Endodermal cell (in vitro differentiated cells): ENCODE measurements around the gene TOM1L2. TPM values are rescaled to one million over a fixed set of nuclear protein-coding genes. Genes with fewer than 3 reads are reported as not detected.

Experiments used
- DNase-seq: peaks from one replicate; pipeline ENCODE4 v3.0.0-alpha.2; 2017
- H3K27ac ChIP-seq: 2 replicates; pipeline ENCODE4 v1.5.1; 2013; ENCODE audit warnings: mild to moderate bottlenecking, low read depth, low read length, moderate library complexity
- H3K27me3 ChIP-seq: 2 replicates; pipeline ENCODE4 v1.6.1; 2013; ENCODE audit warnings: mild to moderate bottlenecking, low read length, moderate library complexity; ENCODE audit not compliant: insufficient read depth, control insufficient read depth, poor library complexity, severe bottlenecking
- H3K36me3 ChIP-seq: 2 replicates; pipeline ENCODE4 v1.7.0; 2013; ENCODE audit warnings: mild to moderate bottlenecking, low read length, moderate library complexity; ENCODE audit not compliant: control insufficient read depth, insufficient read depth
- H3K4me1 ChIP-seq: one replicate; pipeline ENCODE4 v1.7.0; 2013; ENCODE audit warnings: low read length; ENCODE audit not compliant: control insufficient read depth, insufficient read depth
- H3K4me3 ChIP-seq: 2 replicates; pipeline ENCODE4 v1.5.1; 2013; ENCODE audit warnings: mild to moderate bottlenecking, low read length, moderate library complexity
- H3K9ac ChIP-seq: 2 replicates; pipeline ENCODE4 v1.6.1; 2013; ENCODE audit warnings: mild to moderate bottlenecking, low read length, moderate library complexity; ENCODE audit not compliant: poor library complexity, severe bottlenecking; ENCODE audit errors: extremely low read depth
- H3K9me3 ChIP-seq: 2 replicates; pipeline ENCODE4 v1.6.1; 2013; ENCODE audit warnings: mild to moderate bottlenecking, low read length, moderate library complexity; ENCODE audit not compliant: control insufficient read depth
- H3K27ac Mint-ChIP-seq: 2 replicates; pipeline ENCODE4 v1.8.0; 2020; ENCODE audit warnings: mixed read lengths
- H3K27me3 Mint-ChIP-seq: 2 replicates; pipeline ENCODE4 v1.8.0; 2021; ENCODE audit warnings: mild to moderate bottlenecking, mixed read lengths; ENCODE audit not compliant: insufficient read depth
- H3K36me3 Mint-ChIP-seq: 2 replicates; pipeline ENCODE4 v1.8.0; 2020; ENCODE audit warnings: low read depth, mixed read lengths
- H3K4me1 Mint-ChIP-seq: 2 replicates; pipeline ENCODE4 v1.8.0; 2020; ENCODE audit warnings: mixed read lengths
- H3K4me3 Mint-ChIP-seq: 2 replicates; pipeline ENCODE4 v1.8.0; 2020; ENCODE audit warnings: mild to moderate bottlenecking, moderate library complexity, mixed read lengths
- H3K9me3 Mint-ChIP-seq: 2 replicates; pipeline ENCODE4 v1.8.0; 2020; ENCODE audit warnings: mild to moderate bottlenecking, mixed read lengths
- WGBS, 2 experiments: methylation state at CpG; one replicate each; pipeline versions ENCODE4 v1.1.5 to v1.1.7; 2013; ENCODE audit warnings: missing lambda C conversion rate in 2 of 2, mixed read lengths in 1 of 2; ENCODE audit not compliant: insufficient coverage in 1 of 2, insufficient read length in 1 of 2; 5-methylcytosine and 5-hydroxymethylcytosine counted together
- total RNA-seq, 2 donors: library from RNA; stranded (reverse); fragmentation: NEBNext Ultra II Directional in 1 of 2; extraction: Animal tissue kit (Norgen Biotek cat#: 25700) in 1 of 2; gene quantifications; 2 replicates in 1 of 2; 3 replicates in 1 of 2; pipeline ENCODE4 v1.2.1, GENCODE V29; 2021
- TF ChIP-seq, protein P1 (sequence below): fragments of 200-600 bp; sonication (generic); conservative IDR thresholded peaks from 2 replicates; pipeline ENCODE4 v1.5.0; 2021; ENCODE audit warnings: antibody characterized with exemption, mild to moderate bottlenecking

Gene TOM1L2
- total RNA-seq, 2 donors from 2014 or later = 10.2 to 11.5 TPM

- peaks cover 27% of the 10 kb centered on the region for H3K36me3 Mint-ChIP-seq
- 95% methylated on average over 19 to 30 of the region's 30 CpGs for WGBS, 2 experiments
Measured at GRCh38 chr17:17797119-17797809, 174.9 kb downstream of the TOM1L2 start.

GRCh38 chr17:17796787-17797061 is 175.5 kb downstream of the TOM1L2 start:
- Histone ChIP-seq H3K9ac (no peak overlapping the region), H3K4me1 (peaks cover 3% of the 10 kb centered on the region), H3K27ac (no peak overlapping the region), H3K4me3 (no peak overlapping the region), H3K9me3 (no peaks in the 10 kb centered on the region), H3K27me3 (no peaks in the 10 kb centered on the region), H3K36me3 (peaks cover 43% of the 10 kb centered on the region)
- peaks cover 17% of the 10 kb centered on the region for H3K4me1 Mint-ChIP-seq
- H3K27ac Mint-ChIP-seq = no peak overlapping the region
- DNase-seq = no peak
- TF ChIP-seq, protein P1, sequence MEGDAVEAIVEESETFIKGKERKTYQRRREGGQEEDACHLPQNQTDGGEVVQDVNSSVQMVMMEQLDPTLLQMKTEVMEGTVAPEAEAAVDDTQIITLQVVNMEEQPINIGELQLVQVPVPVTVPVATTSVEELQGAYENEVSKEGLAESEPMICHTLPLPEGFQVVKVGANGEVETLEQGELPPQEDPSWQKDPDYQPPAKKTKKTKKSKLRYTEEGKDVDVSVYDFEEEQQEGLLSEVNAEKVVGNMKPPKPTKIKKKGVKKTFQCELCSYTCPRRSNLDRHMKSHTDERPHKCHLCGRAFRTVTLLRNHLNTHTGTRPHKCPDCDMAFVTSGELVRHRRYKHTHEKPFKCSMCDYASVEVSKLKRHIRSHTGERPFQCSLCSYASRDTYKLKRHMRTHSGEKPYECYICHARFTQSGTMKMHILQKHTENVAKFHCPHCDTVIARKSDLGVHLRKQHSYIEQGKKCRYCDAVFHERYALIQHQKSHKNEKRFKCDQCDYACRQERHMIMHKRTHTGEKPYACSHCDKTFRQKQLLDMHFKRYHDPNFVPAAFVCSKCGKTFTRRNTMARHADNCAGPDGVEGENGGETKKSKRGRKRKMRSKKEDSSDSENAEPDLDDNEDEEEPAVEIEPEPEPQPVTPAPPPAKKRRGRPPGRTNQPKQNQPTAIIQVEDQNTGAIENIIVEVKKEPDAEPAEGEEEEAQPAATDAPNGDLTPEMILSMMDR = no peak
- peaks cover 21% of the 10 kb centered on the region for H3K36me3 Mint-ChIP-seq
- peaks cover 4% of the 10 kb centered on the region for H3K27me3 Mint-ChIP-seq
- no peaks in the 10 kb centered on the region for H3K9me3 Mint-ChIP-seq
- no peak overlapping the region for H3K4me3 Mint-ChIP-seq
- 97% methylated on average over 12 to 13 of the region's 13 CpGs for WGBS, 2 experiments

More at GRCh38 chr17:17797119-17797809, 174.9 kb downstream of the TOM1L2 start:
- Histone ChIP-seq H3K4me3 (no peak overlapping the region), H3K4me1 (peaks cover 3% of the 10 kb centered on the region), H3K9ac (no peak overlapping the region), H3K9me3 (no peaks in the 10 kb centered on the region), H3K36me3 (peaks cover 43% of the 10 kb centered on the region), H3K27ac (no peak overlapping the region), H3K27me3 (no peaks in the 10 kb centered on the region)
- Mint-ChIP-seq H3K4me3 (no peak overlapping the region), H3K27ac (no peak overlapping the region), H3K27me3 (peaks cover 4% of the 10 kb centered on the region), H3K4me1 (peaks cover 12% of the 10 kb centered on the region), H3K9me3 (no peaks in the 10 kb centered on the region)
- no peak for DNase-seq
- TF ChIP-seq, protein P1 = no peak

DNA sequence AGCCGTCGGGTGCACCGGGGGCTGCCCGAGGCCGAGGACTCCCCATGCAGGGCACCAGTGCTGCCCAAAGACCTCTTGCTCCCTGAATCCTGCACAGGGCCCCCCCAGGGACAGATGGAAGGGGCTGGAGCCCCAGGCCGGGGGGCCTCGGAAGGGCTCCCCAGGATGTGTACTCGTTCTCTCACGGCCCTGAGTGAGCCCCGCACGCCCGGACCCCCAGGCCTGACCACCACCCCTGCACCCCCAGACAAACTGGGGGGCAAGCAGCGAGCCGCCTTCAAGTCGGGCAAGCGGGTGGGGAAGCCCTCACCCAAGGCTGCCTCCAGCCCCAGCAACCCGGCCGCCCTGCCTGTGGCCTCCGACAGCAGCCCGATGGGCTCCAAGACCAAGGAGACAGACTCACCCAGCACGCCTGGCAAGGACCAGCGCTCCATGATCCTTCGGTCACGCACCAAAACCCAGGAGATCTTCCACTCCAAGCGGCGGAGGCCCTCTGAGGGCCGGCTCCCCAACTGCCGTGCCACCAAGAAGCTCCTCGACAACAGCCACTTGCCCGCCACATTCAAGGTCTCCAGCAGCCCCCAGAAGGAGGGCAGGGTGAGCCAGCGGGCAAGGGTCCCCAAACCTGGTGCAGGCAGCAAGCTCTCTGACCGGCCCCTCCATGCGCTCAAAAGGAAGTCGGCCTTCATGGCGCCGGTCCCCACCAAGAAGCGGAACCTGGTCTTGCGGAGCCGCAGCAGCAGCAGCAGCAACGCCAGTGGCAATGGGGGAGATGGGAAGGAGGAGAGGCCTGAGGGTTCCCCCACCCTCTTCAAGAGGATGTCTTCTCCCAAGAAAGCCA is 176.0 kb downstream of the TOM1L2 start:
- H3K9me3 ChIP-seq = no peaks in the 10 kb centered on the region
- 94 to 97% methylated on average over 25 to 40 of the region's 40 CpGs for WGBS, 2 experiments
- peaks cover 3% of the 10 kb centered on the region for H3K4me1 ChIP-seq
- peaks cover 43% of the 10 kb centered on the region for H3K36me3 ChIP-seq
- no peak overlapping the region for H3K27ac ChIP-seq
- Mint-ChIP-seq H3K4me1 (peaks cover 17% of the 10 kb centered on the region), H3K36me3 (peaks cover 20% of the 10 kb centered on the region), H3K9me3 (no peaks in the 10 kb centered on the region), H3K27me3 (peaks cover 4% of the 10 kb centered on the region), H3K27ac (no peak overlapping the region), H3K4me3 (no peak overlapping the region)
- no peak overlapping the region for H3K4me3 ChIP-seq
- no peaks in the 10 kb centered on the region for H3K27me3 ChIP-seq
- DNase-seq = no peak
- TF ChIP-seq, protein P1 = no peak
- H3K9ac ChIP-seq = no peak overlapping the region
